Left lung (tissue), 10 donors: ENCODE data around the gene LEO1. TPM values are rescaled to one million over a fixed set of nuclear protein-coding genes. Genes with fewer than 3 reads are reported as not detected.

Experiments
- ATAC-seq: fragments of 200-7000 bp; cut with Tn5 transposase; one replicate; pipeline ENCODE4 v1.9.1; 2020; ENCODE audit warnings: moderate library complexity
- DNase-seq, 4 donors: peaks; one replicate each; pipeline ENCODE4 v3.0.0-alpha.2; 2013 to 2020
- H3K27ac ChIP-seq, 2 donors: fragments of 200-600 bp; sonication (generic) in 1 of 2; one replicate each; pipeline versions ENCODE4 v1.5.0 to v1.8.0; 2020 to 2021
- H3K27me3 ChIP-seq, 2 donors: fragments of 200-600 bp; sonication (generic) in 1 of 2; one replicate each; pipeline versions ENCODE4 v1.5.0 to v1.8.0; 2020 to 2021
- H3K36me3 ChIP-seq, 2 donors: fragments of 200-600 bp; sonication (generic) in 1 of 2; one replicate each; pipeline versions ENCODE4 v1.5.0 to v1.8.0; 2020 to 2021
- H3K4me1 ChIP-seq, 2 donors: fragments of 200-600 bp; one replicate each; pipeline ENCODE4 v1.8.0; 2021
- H3K4me3 ChIP-seq, 2 donors: fragments of 200-600 bp; sonication (generic) in 1 of 2; one replicate each; pipeline versions ENCODE4 v1.5.0 to v1.8.0; 2020 to 2021; ENCODE audit warnings: mild to moderate bottlenecking in 1 of 2
- H3K9me3 ChIP-seq, 2 donors: fragments of 200-600 bp; sonication (generic) in 1 of 2; one replicate each; pipeline versions ENCODE4 v1.5.0 to v1.8.0; 2020 to 2021
- intact Hi-C, 2 donors: fragments of 100-400 bp; cut with DNase I; formaldehyde crosslinking; loops; one replicate each; pipeline versions ENCODE4 v1.11.2 to v1.14.2; 2022
- polyA plus RNA-seq, 6 donors: library from polyadenylated mRNA; unstranded; fragments of 120-200 nt; gene quantifications; one replicate each; pipeline ENCODE4 v1.2.1, GENCODE V29; 2013; ENCODE audit not compliant: insufficient read length in 6 of 6
- total RNA-seq, 2 donors: library from RNA; stranded (reverse); fragmentation: NEBNext Ultra II Directional; extraction: Animal tissue kit (Norgen Biotek cat#: 25700); gene quantifications; one replicate each; pipeline ENCODE4 v1.2.1, GENCODE V29; 2021
- TF ChIP-seq, protein P1 (sequence below), 2 donors: fragments of 200-600 bp; sonication (generic) in 1 of 2; IDR thresholded peaks; one replicate each; pipeline versions ENCODE4 v1.5.0 to v1.8.0; 2021; ENCODE audit warnings: antibody characterized with exemption in 2 of 2
- donor health status: DM: no; HTN: yes; CAD: no.
- donor health status: DM: no; HTN: no; CAD: no.

LEO1 gene
- total and polyA plus RNA-seq, 8 donors: 14.3 to 34.3 (median 30.5) TPM

- Histone ChIP-seq H3K27ac (no peak overlapping the region), H3K27me3 (no peaks in the 10 kb centered on the region), H3K9me3 (peaks cover 0 to 17% of the 10 kb centered on the region in 2 donors), H3K36me3 (peaks cover 0 to 11% of the 10 kb centered on the region in 2 donors), H3K4me3 (no peak overlapping the region), H3K4me1 (peaks cover 11 to 25% of the 10 kb centered on the region in 2 donors)
- no peak for ATAC-seq
- no peak for DNase-seq
- intact Hi-C loops: no loop called here
- TF ChIP-seq, protein P1, sequence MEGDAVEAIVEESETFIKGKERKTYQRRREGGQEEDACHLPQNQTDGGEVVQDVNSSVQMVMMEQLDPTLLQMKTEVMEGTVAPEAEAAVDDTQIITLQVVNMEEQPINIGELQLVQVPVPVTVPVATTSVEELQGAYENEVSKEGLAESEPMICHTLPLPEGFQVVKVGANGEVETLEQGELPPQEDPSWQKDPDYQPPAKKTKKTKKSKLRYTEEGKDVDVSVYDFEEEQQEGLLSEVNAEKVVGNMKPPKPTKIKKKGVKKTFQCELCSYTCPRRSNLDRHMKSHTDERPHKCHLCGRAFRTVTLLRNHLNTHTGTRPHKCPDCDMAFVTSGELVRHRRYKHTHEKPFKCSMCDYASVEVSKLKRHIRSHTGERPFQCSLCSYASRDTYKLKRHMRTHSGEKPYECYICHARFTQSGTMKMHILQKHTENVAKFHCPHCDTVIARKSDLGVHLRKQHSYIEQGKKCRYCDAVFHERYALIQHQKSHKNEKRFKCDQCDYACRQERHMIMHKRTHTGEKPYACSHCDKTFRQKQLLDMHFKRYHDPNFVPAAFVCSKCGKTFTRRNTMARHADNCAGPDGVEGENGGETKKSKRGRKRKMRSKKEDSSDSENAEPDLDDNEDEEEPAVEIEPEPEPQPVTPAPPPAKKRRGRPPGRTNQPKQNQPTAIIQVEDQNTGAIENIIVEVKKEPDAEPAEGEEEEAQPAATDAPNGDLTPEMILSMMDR (IDR thresholded peaks at IDR 0.05): no peak
These were observed 1.9 kb downstream of the LEO1 start for GRCh38 chr15:51969728-51970127.

DNA sequence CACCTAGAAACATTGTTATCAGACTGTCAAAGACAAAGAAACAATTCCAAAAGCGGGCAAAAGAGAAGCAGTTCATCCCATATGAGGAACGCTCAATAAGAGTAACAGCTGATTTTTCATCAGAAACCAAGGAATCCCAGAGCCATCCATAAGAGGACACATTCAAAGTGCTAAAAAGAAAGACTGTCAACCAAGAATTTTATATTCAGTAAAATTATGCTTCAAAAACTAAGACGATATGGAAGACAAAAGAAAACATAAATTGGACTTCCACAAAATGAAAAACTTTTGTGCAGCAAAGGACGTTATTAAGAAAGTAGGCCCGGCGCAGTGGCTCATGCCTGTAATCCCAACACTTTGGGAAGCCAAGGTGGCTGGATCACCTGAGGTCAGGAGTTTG, 4.0 kb downstream of the LEO1 start:
- DNase-seq: no peak
- intact Hi-C loops: no loop called here
- TF ChIP-seq, protein P1 (IDR thresholded peaks at IDR 0.05): no peak
- Histone ChIP-seq H3K27me3 (no peaks in the 10 kb centered on the region), H3K36me3 (peaks cover 0 to 22% of the 10 kb centered on the region in 2 donors), H3K4me3 (no peak overlapping the region), H3K9me3 (peaks cover 0 to 17% of the 10 kb centered on the region in 2 donors), H3K27ac (no peak overlapping the region), H3K4me1 (peaks cover 11 to 21% of the 10 kb centered on the region in 2 donors)
- no peak for ATAC-seq

DNA sequence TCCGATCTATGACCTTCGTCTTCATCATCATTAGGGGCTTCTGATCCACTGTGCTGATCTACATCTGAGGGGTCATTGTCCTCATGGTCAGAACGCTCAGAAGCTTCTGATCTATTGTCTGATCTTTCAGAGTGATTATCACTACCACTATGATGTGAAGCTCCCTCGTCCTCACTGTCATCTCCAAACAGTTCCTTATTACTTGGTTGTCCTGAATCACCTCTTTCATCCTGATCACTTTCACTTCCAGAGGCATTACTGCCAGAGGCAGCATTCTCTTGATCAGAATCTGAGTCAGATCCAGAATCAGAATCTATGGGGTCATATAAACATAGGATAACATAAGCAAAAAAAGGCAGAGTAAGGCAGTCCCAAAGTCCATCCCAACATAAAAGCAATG, 5.4 kb downstream of the LEO1 start:
- intact Hi-C loops: no loop called here
- H3K9me3 ChIP-seq: peaks cover 0 to 17% of the 10 kb centered on the region in 2 donors
- H3K4me3 ChIP-seq: no peak overlapping the region
- ATAC-seq (no peak), DNase-seq (no peak)
- TF ChIP-seq, protein P1 (IDR thresholded peaks at IDR 0.05): no peak
- peaks cover 8 to 16% of the 10 kb centered on the region in 2 donors for H3K4me1 ChIP-seq
- H3K36me3 ChIP-seq: peaks cover 0 to 35% of the 10 kb centered on the region in 2 donors
- H3K27me3 ChIP-seq: no peaks in the 10 kb centered on the region
- H3K27ac ChIP-seq: no peak overlapping the region

DNA sequence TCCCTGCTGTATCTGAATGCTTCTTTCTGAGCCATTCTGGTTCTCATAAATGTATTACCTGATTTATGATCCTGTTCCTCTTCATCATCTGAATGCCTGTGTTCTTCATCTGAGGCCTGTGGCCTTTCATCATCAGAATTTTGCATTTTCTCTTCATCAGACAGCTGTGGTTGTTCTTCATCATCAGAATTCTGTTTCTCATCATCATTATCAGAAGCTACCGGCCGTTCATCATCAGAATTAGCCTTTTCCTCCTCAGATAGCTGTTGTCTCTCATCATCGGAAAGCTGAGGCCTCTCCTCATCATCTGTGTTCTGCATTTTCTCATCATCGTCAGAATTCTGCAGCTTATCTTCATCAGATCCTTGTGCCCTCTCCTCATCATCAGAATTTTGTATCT, 5.9 kb downstream of the LEO1 start:
- intact Hi-C loops: no loop called here
- DNase-seq (no peak), ATAC-seq (no peak)
- no peak overlapping the region for H3K4me3 ChIP-seq
- H3K27ac ChIP-seq: no peak overlapping the region
- H3K9me3 ChIP-seq: peaks cover 0 to 17% of the 10 kb centered on the region in 2 donors
- H3K27me3 ChIP-seq: no peaks in the 10 kb centered on the region
- H3K36me3 ChIP-seq: peaks cover 0 to 39% of the 10 kb centered on the region in 2 donors
- TF ChIP-seq, protein P1 (IDR thresholded peaks at IDR 0.05): no peak
- peaks cover 6 to 13% of the 10 kb centered on the region in 2 donors for H3K4me1 ChIP-seq

DNA sequence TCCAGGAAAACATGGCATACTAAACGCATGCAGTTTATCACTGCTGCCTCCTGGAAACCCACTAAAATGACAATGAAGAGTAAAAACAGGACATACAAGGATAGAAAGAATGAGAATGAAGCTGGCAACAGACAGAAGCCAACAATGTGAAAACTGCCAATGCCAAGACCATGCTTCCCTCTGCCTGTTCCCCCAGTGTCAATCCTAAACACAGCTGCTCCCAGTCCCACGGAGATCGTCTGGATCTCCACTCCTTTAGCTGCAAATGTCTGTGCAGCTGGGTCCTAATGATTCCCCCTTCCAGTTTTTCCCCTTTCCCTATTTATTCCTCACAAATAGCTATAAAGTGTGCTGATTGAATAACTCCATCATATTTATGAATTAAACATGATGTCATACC, 16.1 kb downstream of the LEO1 start:
- DNase-seq (no peak), ATAC-seq (no peak)
- intact Hi-C loops: no loop called here
- Histone ChIP-seq H3K4me3 (no peak overlapping the region), H3K4me1 (no peaks in the 10 kb centered on the region), H3K27ac (no peak overlapping the region), H3K27me3 (no peaks in the 10 kb centered on the region), H3K9me3 (no peaks in the 10 kb centered on the region), H3K36me3 (peaks cover 0 to 93% of the 10 kb centered on the region in 2 donors)
- TF ChIP-seq, protein P1 (IDR thresholded peaks at IDR 0.05): no peak
